HG03060 (cell line): ENCODE measurements around the gene INTS6.

ENCODE experiments used
- ATAC-seq: cut with Tn5 transposase; IDR thresholded peaks from one replicate; pipeline ENCODE4 v1.9.1; 2021; ENCODE audit warnings: low read depth, moderate number of reproducible peaks; ENCODE audit not compliant: unreplicated experiment

INTS6 gene

GRCh38 chr13:51452361-51453206 is at the start of gene INTS6:
INTS6 (minus strand) TSS chr13:51453036; CDS start chr13:51452525, 511 bp downstream.
- peak; percentile 67 for ATAC-seq

GRCh38 chr13:51502153-51502651 is 49.4 kb upstream of the INTS6 start:
- peak; percentile 88 for ATAC-seq

GRCh38 chr13:51501592-51502152 is 48.8 kb upstream of the INTS6 start:
- no peak for ATAC-seq

GRCh38 chr13:51501096-51501495 is 48.3 kb upstream of the INTS6 start:
- no peak for ATAC-seq

GRCh38 chr13:51500687-51501086 is 47.9 kb upstream of the INTS6 start:
- ATAC-seq = no peak

GRCh38 chr13:51499841-51500240 is 47.0 kb upstream of the INTS6 start:
- no peak for ATAC-seq

GRCh38 chr13:51495316-51495715 is 42.5 kb upstream of the INTS6 start:
- no peak for ATAC-seq

- no peak for ATAC-seq
Observed at GRCh38 chr13:51494156-51494555, 41.3 kb upstream of the INTS6 start.

- no peak for ATAC-seq
Observed at GRCh38 chr13:51488212-51488611, 35.4 kb upstream of the INTS6 start.

GRCh38 chr13:51481656-51482055 is 28.8 kb upstream of the INTS6 start:
- ATAC-seq = no peak

- no peak for ATAC-seq
Observed at GRCh38 chr13:51479199-51479523, 26.3 kb upstream of the INTS6 start.

- no peak for ATAC-seq
Observed at GRCh38 chr13:51478418-51479198, 25.8 kb upstream of the INTS6 start.

- ATAC-seq = no peak
Observed at GRCh38 chr13:51477653-51478324, 25.0 kb upstream of the INTS6 start.

GRCh38 chr13:51477149-51477548 is 24.3 kb upstream of the INTS6 start:
- ATAC-seq = no peak

- ATAC-seq = no peak
Observed at GRCh38 chr13:51475727-51476501, 23.1 kb upstream of the INTS6 start.

- ATAC-seq = no peak
Observed at GRCh38 chr13:51469790-51470189, 17.0 kb upstream of the INTS6 start.

GRCh38 chr13:51467730-51468129 is 14.9 kb upstream of the INTS6 start:
- ATAC-seq = no peak

GRCh38 chr13:51465124-51465523 is 12.3 kb upstream of the INTS6 start:
- no peak for ATAC-seq

- no peak for ATAC-seq
Observed at GRCh38 chr13:51457086-51457815, 4.4 kb upstream of the INTS6 start.
